HG03196 (cell line): ENCODE results near the gene NFIB.

Experiments used
- ATAC-seq: cut with Tn5 transposase; IDR thresholded peaks from one replicate; pipeline ENCODE4 v1.9.1; 2021; ENCODE audit not compliant: unreplicated experiment

NFIB gene

DNA sequence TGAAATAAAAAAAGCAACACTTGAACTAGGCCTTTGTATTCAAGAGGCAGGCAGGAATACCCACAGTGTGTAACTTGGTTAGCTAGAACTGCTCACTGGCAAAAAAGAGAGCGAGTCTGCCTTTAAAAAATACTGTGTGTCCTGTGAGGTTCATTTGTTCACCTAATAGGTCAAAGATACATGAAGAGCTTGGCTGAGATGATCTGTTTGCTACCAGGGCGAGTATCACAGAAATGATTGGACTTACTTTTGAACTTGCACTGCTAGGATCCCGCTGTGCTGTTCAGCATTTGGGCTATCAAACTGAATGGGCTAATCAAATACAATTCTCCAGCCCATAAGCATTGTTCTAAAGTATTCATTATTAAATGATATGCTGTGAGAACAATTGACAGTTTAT is 229.1 kb downstream of the NFIB start:
- ATAC-seq = no peak

DNA sequence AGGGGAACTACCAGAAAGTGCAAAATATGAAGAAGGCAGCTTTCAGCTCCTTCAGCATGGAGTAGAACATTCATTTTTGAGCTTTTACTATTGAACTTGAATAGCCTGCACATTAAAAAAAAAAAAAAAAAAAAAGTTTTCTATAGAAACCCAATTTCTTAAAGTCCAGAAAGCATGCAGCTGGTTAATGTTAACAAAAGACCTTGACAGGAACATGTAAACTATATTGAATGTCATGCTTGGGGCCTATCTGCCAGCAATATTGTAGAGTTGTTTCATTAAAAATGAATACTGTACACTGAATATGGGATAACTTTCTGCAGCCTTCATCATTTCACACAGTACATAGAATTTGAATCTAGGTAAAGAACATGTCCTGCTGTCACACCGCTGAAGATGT is 230.6 kb downstream of the NFIB start:
- ATAC-seq = no peak

DNA sequence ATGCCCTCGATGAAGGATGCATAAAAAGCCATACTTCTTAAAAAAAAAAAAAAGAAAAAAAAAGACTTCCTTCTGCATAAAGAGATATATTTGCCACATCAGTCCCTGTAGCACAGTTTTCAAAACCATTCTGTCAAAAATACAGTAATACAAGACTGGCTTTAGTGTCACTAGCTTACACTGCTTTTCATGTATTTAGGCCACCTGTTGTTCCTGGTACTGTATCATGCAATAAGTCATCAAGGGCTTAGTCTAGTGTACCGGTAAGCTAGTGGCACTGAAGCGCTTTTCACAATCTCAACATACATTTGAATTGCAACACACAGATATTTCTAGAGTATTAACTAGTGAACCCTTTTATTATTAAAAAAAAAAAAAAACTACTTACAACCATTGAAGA is 231.2 kb downstream of the NFIB start:
- ATAC-seq = no peak

DNA sequence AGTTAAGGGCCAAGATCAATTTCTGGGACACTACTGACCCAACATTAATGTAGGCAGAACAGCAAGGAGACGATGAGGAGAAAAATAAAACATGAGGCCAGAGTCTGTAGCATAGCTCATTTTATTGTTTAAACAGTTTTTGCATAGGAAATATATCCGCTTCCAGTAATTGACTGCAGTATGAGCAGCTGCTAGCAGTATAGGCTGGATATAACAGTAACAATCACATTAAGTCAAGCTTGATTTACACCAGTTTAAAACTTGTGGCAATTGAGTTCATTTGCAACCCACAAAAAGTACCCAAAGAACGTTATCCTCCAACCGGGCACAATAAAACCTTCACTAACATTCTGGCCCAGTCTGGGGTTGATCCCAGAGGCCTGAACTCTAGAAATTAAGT is 232.2 kb downstream of the NFIB start:
- no peak for ATAC-seq

DNA sequence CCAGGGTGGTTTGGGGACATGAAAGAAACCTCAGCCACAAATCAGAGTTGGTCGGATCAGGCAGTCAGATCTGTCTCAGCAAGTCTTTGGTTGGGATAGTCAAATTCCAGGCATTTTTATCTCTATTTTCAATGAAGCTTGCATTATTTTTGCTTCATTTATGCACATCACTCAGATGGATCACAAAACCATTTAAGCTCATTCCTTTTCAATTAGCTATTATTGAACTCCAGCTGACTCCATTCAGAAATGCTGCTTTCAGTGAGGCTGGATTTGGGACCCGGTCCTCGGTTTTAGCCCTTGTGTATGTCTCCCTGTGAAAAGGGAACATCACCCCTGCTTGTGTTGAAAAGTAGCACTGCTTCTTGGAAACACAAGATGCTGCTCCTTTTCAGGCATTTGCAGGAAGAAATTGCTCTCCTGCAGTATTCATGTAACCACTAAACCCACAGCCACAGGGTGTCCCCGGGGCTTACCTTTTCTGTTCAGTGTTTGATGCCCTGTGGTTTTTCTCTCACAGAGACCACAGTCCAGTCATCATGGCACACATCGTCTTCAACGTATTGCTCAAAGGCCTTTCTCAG is 232.9 kb downstream of the NFIB start:
- no peak for ATAC-seq

DNA sequence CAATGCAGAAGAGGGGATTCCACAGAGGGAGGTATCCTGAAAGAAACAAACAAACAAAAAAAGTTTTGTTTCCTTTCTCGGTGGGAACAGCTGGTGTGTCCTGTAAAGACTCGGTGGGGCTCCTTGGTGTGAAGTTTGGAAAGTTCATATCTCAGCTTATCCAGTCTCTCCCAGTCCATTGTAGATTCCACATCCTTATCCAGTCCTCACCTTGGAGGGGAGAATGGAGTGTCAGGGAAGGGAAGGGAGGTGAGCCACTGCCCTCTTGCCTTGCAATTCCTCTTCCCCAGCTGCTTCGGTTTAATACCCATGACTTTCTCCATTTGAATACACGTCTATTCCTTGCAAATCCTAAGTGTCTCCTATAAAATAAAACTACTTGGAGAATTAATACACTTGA is 234.5 kb downstream of the NFIB start:
- ATAC-seq = no peak

DNA sequence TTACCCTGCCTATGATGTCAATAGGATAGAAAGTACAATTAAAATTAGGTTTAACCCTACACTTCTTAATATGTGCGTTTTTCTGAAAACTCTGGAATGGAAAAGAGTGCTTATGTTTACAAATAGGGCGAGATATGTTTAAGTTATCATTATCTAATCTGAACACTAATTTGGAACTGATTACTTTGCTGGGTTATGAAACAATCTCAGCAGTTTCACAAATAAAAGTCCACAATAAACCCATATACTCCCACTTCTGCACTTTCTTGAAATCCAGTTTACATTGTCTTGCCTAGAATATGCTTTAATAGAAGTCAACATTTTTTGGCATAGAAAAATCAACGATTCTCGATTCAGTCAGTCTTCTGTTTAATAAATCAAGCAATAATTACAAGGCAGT is 236.3 kb downstream of the NFIB start:
- no peak for ATAC-seq

DNA sequence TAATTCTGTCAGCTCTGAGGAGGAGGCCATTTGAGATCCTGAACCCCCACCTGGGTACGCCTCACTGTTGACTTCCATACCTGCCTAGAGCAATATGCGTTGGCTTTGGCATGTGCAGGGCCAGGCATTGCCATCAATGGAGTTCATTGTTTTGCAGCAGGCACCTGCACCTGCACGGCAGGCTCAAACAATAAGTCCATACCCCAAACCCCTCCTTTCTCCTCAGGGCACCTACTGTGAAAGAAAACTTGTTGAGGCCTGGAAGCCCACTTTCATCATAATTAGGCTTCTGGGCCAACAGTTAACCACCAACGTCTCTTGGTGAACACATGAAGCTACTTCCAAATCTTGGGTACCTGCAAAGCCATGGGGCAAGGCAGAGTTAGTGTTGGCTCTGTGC is 238.7 kb downstream of the NFIB start:
- no peak for ATAC-seq

DNA sequence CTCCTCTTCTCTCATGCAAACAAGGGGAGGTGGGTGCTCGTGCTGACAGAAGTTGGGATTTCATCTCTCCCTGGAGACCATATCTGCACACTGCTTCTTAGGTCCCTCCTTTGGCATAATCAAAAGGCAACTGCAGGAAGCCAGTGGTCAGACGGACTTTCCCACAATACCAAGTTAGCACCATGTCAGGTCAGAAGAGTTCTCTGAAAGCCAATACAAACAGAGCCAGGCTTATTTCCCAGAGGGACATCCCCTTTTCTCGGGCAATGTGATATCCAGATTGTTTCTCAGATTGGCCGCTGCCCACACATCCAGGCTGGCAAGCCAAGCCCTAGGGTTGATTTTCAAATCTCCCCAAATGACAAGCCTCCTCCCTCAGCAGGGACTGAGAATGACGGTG is 241.1 kb downstream of the NFIB start:
- ATAC-seq = no peak

DNA sequence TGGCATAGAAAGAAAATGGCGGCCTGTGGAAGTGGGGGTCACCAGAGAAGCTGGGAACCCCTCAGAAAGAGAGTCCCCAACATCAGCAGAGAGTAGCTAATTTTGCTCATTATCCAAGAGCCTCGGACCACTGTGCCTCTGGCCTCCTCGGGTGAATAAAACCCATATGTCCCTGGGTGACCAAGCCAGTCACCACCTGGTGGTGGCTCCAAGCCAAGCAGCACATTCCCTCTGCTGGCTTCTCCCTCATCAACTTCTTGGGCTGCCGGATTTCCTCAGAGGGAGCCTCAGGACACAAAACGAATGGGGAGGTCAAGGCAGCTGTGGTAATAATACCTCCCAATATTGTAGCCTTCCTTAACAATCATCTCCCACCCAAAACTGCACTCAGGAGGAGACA is 242.5 kb downstream of the NFIB start:
- ATAC-seq = no peak

DNA sequence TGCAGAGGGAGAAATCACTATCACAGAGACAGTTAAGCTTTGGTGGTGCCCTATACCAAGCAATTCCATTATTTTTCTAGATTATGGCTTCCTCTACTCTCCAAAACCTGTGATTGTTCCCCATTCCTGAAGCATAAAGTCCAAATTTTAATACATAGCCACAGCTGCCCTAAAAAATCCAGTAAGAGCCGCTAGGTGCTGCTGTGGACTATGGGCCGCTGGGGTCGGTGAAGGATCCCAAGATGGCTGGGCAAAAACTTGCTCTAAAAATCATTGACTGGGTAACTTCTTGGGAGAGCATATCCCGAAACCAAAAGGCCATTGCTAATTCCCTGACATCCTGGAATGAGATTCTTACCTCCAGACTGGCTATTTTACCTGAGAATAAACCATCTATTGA is 245.3 kb downstream of the NFIB start:
- no peak for ATAC-seq

DNA sequence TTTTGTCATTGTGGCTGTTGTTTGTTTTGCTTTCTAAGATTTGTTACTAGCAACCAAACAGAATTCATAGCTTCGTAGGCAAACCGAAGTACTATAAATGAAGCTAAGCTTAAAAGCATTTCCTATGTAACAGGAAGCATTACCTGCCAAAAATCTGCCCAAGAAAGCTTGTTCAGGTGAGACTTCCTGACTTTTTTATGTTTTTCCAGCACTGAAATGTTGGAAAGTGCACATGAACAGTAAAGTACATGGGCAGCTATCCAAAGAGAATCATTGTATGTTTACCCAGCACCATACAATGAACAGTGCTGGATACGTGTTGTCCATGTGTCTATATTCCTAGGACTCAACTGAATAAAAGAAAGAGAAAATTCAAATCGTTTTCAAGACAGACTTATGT is 247.1 kb downstream of the NFIB start:
- ATAC-seq = no peak

DNA sequence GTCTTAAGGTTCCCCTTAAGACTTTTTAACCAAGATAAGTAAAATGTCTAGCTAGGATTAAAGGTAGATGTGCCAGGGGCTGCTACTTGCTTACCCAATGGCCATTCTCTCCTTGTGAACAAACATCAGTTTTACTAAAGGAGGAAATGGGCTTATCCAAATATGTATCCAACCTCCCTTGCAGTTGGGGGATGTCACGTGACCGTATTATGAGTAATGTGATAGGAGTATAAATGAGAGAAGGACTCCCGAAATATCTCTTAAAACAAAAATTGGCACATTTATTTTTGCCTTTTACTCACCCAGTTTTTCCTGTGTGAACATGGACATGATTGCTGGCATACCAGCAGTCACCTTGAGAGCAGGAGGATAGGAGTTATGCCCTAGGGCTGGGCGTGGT is 247.9 kb downstream of the NFIB start:
- no peak for ATAC-seq

DNA sequence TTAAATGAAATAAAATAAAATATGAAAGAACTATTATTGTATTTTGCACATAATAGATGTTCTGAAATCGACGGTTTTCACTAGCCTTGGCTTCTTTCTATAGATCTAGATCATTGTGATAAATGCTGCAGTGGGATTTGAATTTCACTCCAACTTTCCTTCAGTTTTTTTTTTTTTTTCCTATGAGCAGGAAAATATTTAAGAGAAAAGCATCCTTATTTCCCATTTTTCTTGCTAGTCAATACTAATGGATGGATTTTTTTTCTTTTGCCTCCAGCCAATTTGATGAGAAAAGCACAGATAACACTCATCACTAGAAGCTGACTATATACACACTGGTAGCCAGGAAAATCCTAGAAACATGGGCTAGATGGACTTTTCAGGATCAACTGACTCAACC is 249.0 kb downstream of the NFIB start:
- no peak for ATAC-seq

DNA sequence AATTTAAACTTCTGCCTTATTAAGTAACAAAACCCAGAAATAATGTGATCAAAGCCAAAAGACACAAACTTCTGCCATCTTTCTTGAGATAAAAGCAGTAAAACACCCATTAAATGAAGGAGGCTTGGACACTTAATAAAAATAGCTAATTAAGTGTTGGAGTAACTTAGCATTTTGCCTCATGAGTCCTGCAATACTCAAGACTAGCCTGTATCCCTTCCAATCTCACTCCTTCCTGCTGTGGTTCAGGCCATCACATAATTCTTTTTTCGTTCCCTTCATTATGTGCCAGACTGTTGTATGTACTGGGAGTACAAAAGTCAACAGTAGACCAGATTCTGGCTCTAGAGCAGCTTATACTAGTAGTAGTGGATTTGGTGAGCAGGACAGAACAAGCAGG is 250.2 kb downstream of the NFIB start:
- no peak for ATAC-seq

DNA sequence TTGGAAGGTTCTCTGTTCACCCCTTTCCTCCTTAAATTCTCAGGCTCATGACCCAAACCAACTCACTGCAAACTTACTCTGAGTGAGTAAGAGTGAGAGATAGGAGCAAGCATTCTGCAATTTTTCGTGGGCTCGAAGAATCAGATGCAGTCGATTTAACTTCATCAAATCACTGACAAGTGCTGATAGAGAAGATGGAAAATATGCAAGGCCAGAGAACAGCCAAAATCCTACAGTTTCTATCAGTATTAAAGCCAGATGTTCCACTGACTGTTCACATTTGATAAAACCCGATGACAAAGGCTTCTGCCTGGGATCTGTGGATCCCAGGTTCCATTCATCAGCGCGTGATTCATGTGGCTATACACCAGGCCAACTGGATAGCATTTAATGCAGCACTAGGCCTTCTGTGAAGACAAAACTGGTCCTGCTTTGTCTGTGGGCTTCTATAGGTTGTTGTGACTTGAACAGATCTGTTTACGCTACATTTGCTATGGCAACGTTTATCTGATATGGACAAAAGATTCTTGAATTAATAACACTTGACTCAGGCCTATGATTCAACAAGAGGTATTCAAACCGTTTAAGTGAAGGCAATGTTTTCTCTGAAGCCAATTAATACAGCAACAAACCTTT is 251.2 kb downstream of the NFIB start:
- ATAC-seq = no peak

DNA sequence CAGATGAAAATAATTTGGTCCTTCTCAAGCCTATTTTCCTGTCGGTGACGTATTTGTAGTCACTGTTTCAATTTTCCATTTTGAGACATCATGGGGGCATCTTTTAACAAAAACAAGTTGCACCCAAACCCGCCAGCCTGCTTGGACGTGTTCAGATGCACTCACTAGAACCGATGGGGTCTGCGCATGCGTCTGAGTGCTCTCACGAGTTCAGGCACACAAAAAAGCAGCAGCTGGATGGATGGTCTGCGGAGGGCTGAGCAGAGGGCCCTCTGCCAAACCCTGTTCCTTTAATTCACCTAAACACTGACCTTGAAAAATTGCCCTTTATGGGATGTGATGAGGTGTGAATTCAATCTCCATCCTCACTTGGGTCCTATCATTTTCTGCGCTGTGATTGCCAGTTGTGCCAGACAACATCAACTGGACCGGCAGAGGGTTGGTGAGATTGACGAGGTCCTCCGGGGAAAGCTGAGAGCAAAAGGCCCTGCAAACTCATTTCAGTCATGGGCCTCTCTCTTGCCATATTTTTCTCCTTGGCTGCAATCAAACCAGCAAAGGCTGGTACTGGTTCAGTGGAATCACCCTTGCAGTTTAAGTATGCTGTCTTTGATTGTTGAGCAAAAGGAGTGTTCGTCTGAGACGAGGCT is 251.9 kb downstream of the NFIB start:
- no peak for ATAC-seq

DNA sequence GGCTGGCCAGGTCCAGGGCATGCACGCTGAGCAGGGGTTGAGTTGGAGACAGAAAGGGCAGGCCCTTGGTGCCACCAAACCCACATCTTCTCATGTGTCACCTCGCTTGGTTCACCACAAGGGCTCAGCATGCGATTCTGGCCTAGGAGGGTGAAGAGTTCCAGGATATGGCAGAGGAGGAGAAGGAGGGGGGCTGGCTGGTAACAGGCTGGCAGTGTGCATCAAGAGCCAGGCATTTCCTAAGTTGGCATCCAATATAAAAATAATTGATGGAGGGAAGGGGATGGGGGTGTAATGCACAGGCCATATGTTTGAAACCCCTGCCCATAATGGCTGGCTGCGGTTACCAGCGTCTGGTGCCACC is 255.6 kb downstream of the NFIB start:
- no peak for ATAC-seq

DNA sequence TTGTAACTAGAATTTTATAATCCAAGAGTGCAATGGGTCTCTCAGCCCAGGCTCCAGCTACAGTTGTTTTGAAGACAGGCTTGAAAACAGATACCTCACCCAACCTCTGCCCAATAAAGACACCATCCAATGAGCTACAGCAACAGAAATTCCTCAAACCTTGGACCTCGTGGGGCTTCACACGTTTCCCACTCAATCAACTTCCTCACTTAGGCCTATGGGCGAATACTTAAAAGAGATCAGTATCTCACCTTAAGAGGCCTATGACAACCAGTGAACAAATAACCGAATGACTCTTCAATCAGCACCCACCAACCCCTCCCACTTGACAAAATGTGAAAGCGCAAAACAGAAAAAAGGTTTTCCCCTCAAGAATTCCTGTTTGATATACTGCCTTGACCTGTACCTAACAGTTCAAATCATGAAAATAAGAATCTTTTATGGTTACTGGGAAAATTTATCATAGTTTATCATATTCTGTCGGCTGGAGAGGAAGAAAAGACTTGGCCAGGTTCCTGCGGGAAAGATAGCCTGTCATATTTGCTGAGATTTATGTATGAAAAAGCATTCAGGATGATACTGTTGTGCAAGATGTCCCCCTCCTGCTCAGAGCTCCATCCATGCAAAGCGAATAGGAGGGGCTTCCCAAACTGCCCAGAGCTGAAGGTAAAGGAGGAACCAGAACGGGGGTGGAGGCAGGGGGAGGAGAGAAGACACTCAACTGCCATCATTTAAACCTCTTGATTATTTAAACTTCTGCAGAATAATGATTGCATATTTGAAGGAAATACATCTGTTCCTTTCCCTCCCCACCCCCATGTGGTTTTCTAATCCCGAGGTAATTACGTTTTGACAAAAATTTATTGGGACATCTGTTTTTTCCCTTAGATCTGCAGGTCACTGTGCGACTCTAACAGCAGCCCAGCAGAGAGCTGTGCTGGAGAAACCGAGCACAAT is 256.3 kb downstream of the NFIB start:
- ATAC-seq = no peak

DNA sequence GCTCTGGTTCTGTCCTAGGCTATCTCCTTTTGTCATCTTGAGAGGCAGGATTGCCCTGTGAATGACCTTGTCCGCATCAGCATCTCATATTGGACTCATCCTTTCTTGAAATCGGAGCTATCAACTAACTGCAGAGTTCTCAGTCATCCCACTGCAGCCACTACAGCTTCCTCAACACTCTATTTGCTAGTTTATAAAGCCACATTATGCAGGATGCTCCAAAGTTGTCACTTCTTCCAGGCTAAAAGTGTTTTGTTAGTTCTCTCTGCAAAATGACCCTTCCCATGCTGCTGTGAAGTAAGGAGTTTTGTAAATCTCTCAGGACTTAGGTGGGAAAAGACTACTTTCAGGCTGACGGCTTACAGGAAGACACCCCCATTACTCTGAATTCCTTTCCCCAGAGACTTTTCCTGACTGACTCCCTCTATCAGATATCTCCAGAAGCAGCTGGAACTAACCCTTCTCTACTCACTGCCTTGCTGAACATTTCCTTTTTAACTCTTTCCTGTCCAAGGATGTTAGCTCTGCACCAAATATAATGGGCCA is 257.6 kb downstream of the NFIB start:
- no peak for ATAC-seq

DNA sequence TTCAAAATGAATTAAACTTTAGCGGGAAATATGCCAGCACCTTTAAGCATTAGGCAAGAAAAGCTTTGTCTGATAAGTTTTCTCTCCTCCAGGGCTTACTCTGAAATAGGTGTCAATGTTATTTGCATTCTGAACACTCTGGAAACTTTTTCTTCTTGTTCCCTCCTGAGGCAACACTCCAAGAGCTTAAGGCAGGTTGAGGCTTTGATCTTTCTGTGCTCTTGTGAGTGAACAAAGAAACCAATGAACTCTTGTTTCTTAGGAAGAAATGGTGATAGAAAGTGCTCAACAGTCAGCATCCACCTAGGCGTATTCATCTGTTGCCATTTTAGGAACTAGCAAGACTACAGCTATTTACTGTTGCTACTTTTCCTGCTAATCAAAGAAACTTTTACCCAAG is 259.8 kb downstream of the NFIB start:
- no peak for ATAC-seq

DNA sequence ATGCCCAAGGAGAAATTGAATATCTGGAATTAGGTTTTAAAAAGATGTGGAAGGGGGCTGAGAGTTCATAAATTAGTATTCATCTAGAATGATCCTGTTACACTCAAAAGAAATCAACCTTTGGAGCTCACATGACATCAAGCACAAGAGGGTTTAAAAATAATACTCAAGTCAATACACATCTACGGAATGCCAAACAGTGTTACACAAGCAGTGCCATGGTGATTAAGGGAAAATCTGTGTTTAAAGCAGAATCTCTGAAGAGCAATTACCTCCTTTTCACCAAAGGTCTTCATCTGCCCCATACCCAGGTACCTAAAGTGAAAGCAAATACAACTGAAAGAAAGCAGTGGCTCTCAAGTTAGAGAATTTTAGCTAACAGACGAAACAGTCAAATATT is 261.6 kb downstream of the NFIB start:
- no peak for ATAC-seq
